Measurements from ENCODE around the gene IL32. TPM values are rescaled to one million over a fixed set of nuclear protein-coding genes. Genes with fewer than 3 reads are reported as not detected.
"Not testable (repeated sequence)": the region's sequence is repeated elsewhere in the genome, so short reads cannot be mapped to it uniquely, and the experiment has no call there.

The IL32 gene
- total and polyA plus RNA-seq, 2 donors (not counting 1 experiment from before 2014, with no cell fraction given): 2.0 to 2.3 TPM

- DNase-seq (no peak), ATAC-seq (ENCODE audit: low read depth) (no peak)
- ChIA-PET CTCF (interaction anchor here (1.2 to 6.1 kb wide), 3 partner anchors 20 to 49 kb away, joined by 3 to 35 read pairs (median 4); no protein-coding TSS in a partner anchor), POLR2A (no interaction called here)
- no peak overlapping the region for H3K4me2 ChIP-seq (replicated peaks; ENCODE audit: low read depth, low read length, poor library complexity, severe bottlenecking)
- no peak overlapping the region for H3K27ac ChIP-seq (ENCODE audit: low read length in 2 of 2)
- WGBS (ENCODE audit: insufficient coverage): 96% methylated on average over 15 of the region's 17 CpGs
- Mint-ChIP-seq H3K4me3 (no peak overlapping the region), H3K4me1 (peaks cover 29% of the 10 kb centered on the region), H3K9me3 (ENCODE audit: insufficient read depth) (no peaks in the 10 kb centered on the region), H3K27me3 (no peaks in the 10 kb centered on the region), H3K27ac (no peak overlapping the region)
- no peak for TF ChIP-seq EZH2 (IDR thresholded peaks at IDR 0.05; ENCODE audit: borderline replicate concordance, insufficient read depth, low read depth, low read length, poor library complexity, severe bottlenecking)
- TF ChIP-seq, protein P1, sequence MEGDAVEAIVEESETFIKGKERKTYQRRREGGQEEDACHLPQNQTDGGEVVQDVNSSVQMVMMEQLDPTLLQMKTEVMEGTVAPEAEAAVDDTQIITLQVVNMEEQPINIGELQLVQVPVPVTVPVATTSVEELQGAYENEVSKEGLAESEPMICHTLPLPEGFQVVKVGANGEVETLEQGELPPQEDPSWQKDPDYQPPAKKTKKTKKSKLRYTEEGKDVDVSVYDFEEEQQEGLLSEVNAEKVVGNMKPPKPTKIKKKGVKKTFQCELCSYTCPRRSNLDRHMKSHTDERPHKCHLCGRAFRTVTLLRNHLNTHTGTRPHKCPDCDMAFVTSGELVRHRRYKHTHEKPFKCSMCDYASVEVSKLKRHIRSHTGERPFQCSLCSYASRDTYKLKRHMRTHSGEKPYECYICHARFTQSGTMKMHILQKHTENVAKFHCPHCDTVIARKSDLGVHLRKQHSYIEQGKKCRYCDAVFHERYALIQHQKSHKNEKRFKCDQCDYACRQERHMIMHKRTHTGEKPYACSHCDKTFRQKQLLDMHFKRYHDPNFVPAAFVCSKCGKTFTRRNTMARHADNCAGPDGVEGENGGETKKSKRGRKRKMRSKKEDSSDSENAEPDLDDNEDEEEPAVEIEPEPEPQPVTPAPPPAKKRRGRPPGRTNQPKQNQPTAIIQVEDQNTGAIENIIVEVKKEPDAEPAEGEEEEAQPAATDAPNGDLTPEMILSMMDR (IDR thresholded peaks at IDR 0.05): no peak
- peaks cover 3% of the 10 kb centered on the region for H3K79me2 ChIP-seq (ENCODE audit: control insufficient read depth, insufficient read depth, low read length)
- H3K9ac ChIP-seq (ENCODE audit: low read length): no peak overlapping the region
- no peaks in the 10 kb centered on the region for H4K20me1 ChIP-seq (ENCODE audit: control insufficient read depth, insufficient read depth, low read length, poor library complexity, severe bottlenecking)
- no peaks in the 10 kb centered on the region for H3K27me3 ChIP-seq (replicated peaks in 1 of 4; ENCODE audit: control extremely low read depth in 1 of 4, control insufficient read depth in 3 of 4, insufficient read depth in 4 of 4, low read length in 3 of 4)
- intact Hi-C loops (cut with micrococcal nuclease): no loop called here
- peaks cover 23 to 24% of the 10 kb centered on the region in 2 donors for H3K4me1 ChIP-seq (ENCODE audit: control insufficient read depth in 2 of 2, insufficient read depth in 2 of 2, low read length in 2 of 2)
- no peaks in the 10 kb centered on the region for H3K36me3 ChIP-seq (replicated peaks in 1 of 2; ENCODE audit: control extremely low read depth in 1 of 2, control insufficient read depth in 1 of 2, extremely low read depth in 1 of 2, insufficient read depth in 2 of 2, low read length in 1 of 2)
- no peak overlapping the region for H3K4me3 ChIP-seq (ENCODE audit: control extremely low read depth in 1 of 5, extremely low read depth in 1 of 5, insufficient read depth in 1 of 5, low read depth in 2 of 5, low read length in 4 of 5)
- H2AFZ ChIP-seq (ENCODE audit: insufficient read depth, low read depth, low read length, poor library complexity, severe bottlenecking): no peak overlapping the region
- peaks cover 0 to 17% (median 7%) of the 10 kb centered on the region in 3 donors for H3K9me3 ChIP-seq (ENCODE audit: control extremely low read depth in 1 of 3, control insufficient read depth in 2 of 3, insufficient read depth in 1 of 3, low read length in 2 of 3)
Observed at GRCh38 chr16:3080024-3080423, 14.6 kb downstream of the IL32 start.

- H3K27ac Mint-ChIP-seq; H3K79me2 ChIP-seq (ENCODE audit: control insufficient read depth, insufficient read depth, low read length); H3K9me3 ChIP-seq (ENCODE audit: control extremely low read depth in 1 of 3, control insufficient read depth in 2 of 3, insufficient read depth in 1 of 3, low read length in 2 of 3); DNase-seq; H3K4me3 ChIP-seq (ENCODE audit: control extremely low read depth in 1 of 5, extremely low read depth in 1 of 5, insufficient read depth in 1 of 5, low read depth in 2 of 5, low read length in 4 of 5); H3K9me3 Mint-ChIP-seq (ENCODE audit: insufficient read depth); H3K9ac ChIP-seq (ENCODE audit: low read length); CTCF ChIA-PET; H3K27ac ChIP-seq (ENCODE audit: low read length in 2 of 2); POLR2A ChIA-PET; ATAC-seq (ENCODE audit: low read depth); H3K27me3 ChIP-seq (replicated peaks in 1 of 4; ENCODE audit: control extremely low read depth in 1 of 4, control insufficient read depth in 3 of 4, insufficient read depth in 4 of 4, low read length in 3 of 4); H3K4me3 Mint-ChIP-seq; intact Hi-C loops (cut with micrococcal nuclease); H2AFZ ChIP-seq (ENCODE audit: insufficient read depth, low read depth, low read length, poor library complexity, severe bottlenecking); H3K4me1 ChIP-seq (ENCODE audit: control insufficient read depth in 2 of 2, insufficient read depth in 2 of 2, low read length in 2 of 2); H3K4me2 ChIP-seq (replicated peaks; ENCODE audit: low read depth, low read length, poor library complexity, severe bottlenecking); H3K27me3 Mint-ChIP-seq; H4K20me1 ChIP-seq (ENCODE audit: control insufficient read depth, insufficient read depth, low read length, poor library complexity, severe bottlenecking); H3K36me3 ChIP-seq (replicated peaks in 1 of 2; ENCODE audit: control extremely low read depth in 1 of 2, control insufficient read depth in 1 of 2, extremely low read depth in 1 of 2, insufficient read depth in 2 of 2, low read length in 1 of 2): not testable (repeated sequence)
- H3K4me1 Mint-ChIP-seq: peaks cover 11% of the 10 kb centered on the region
- WGBS (ENCODE audit: insufficient coverage): 93% methylated on average over 13 of the region's 13 CpGs
Observed at GRCh38 chr16:3081957-3082356, 16.5 kb downstream of the IL32 start.

GRCh38 chr16:3083408-3083807 is 18.0 kb downstream of the IL32 start:
- H3K4me3 Mint-ChIP-seq; H3K4me2 ChIP-seq (replicated peaks; ENCODE audit: low read depth, low read length, poor library complexity, severe bottlenecking); H4K20me1 ChIP-seq (ENCODE audit: control insufficient read depth, insufficient read depth, low read length, poor library complexity, severe bottlenecking); H3K27me3 Mint-ChIP-seq; H3K9ac ChIP-seq (ENCODE audit: low read length); H3K4me1 ChIP-seq (ENCODE audit: control insufficient read depth in 2 of 2, insufficient read depth in 2 of 2, low read length in 2 of 2); H2AFZ ChIP-seq (ENCODE audit: insufficient read depth, low read depth, low read length, poor library complexity, severe bottlenecking); ATAC-seq (ENCODE audit: low read depth); POLR2A ChIA-PET; DNase-seq; H3K27ac Mint-ChIP-seq; H3K9me3 Mint-ChIP-seq (ENCODE audit: insufficient read depth); H3K27me3 ChIP-seq (replicated peaks in 1 of 4; ENCODE audit: control extremely low read depth in 1 of 4, control insufficient read depth in 3 of 4, insufficient read depth in 4 of 4, low read length in 3 of 4); intact Hi-C loops (cut with micrococcal nuclease); H3K4me1 Mint-ChIP-seq; CTCF ChIA-PET; H3K79me2 ChIP-seq (ENCODE audit: control insufficient read depth, insufficient read depth, low read length); H3K36me3 ChIP-seq (replicated peaks in 1 of 2; ENCODE audit: control extremely low read depth in 1 of 2, control insufficient read depth in 1 of 2, extremely low read depth in 1 of 2, insufficient read depth in 2 of 2, low read length in 1 of 2); H3K4me3 ChIP-seq (ENCODE audit: control extremely low read depth in 1 of 5, extremely low read depth in 1 of 5, insufficient read depth in 1 of 5, low read depth in 2 of 5, low read length in 4 of 5); H3K9me3 ChIP-seq (ENCODE audit: control extremely low read depth in 1 of 3, control insufficient read depth in 2 of 3, insufficient read depth in 1 of 3, low read length in 2 of 3); H3K27ac ChIP-seq (ENCODE audit: low read length in 2 of 2): not testable (repeated sequence)
- 96% methylated on average over 8 of the region's 8 CpGs for WGBS (ENCODE audit: insufficient coverage)
